ENCODE results near the gene PROM1.

DNA sequence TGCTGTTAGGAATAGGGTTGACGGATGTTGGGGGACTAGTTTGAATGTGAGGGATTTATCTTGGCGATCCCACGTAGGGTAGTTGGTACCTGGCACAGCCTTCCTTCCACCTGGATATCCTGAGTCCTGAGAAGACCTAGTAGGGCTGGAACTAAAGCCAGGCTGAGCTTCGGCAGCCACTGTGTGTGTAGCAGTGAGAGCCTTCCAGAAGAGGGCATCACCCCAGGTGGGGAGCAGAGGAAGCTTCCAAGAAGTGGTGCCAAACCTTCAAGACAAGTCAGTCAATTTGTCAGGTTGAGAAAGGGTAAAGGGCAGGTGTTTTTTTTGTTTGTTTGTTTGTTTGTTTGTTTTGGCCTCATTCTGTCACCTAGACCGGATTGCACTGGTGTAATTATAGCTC is 119.7 kb downstream of the PROM1 start:
- TF ChIP-seq NFE2L2 (IDR thresholded peaks at IDR 0.05; ENCODE audit: low read depth, low read length) (no peak), POLR2A (IDR thresholded peaks at IDR 0.05; ENCODE audit: low read depth, low read length) (no peak), SMC3 (IDR thresholded peaks at IDR 0.05; ENCODE audit: low read depth, low read length) (no peak), RFX5 (IDR thresholded peaks at IDR 0.05; ENCODE audit: low read depth, low read length) (no peak), RAD21 (IDR thresholded peaks at IDR 0.05; ENCODE audit: low read length) (no peak), MXI1 (IDR thresholded peaks at IDR 0.05; ENCODE audit: borderline replicate concordance, low read depth, low read length) (no peak), BHLHE40 (IDR thresholded peaks at IDR 0.05; ENCODE audit: low read depth, low read length) (no peak), CEBPB (IDR thresholded peaks at IDR 0.05; ENCODE audit: low read depth, low read length) (no peak), RCOR1 (IDR thresholded peaks at IDR 0.05; ENCODE audit: insufficient replicate concordance, low read length) (no peak)
- TF ChIP-seq, protein P1, sequence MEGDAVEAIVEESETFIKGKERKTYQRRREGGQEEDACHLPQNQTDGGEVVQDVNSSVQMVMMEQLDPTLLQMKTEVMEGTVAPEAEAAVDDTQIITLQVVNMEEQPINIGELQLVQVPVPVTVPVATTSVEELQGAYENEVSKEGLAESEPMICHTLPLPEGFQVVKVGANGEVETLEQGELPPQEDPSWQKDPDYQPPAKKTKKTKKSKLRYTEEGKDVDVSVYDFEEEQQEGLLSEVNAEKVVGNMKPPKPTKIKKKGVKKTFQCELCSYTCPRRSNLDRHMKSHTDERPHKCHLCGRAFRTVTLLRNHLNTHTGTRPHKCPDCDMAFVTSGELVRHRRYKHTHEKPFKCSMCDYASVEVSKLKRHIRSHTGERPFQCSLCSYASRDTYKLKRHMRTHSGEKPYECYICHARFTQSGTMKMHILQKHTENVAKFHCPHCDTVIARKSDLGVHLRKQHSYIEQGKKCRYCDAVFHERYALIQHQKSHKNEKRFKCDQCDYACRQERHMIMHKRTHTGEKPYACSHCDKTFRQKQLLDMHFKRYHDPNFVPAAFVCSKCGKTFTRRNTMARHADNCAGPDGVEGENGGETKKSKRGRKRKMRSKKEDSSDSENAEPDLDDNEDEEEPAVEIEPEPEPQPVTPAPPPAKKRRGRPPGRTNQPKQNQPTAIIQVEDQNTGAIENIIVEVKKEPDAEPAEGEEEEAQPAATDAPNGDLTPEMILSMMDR (conservative IDR thresholded peaks at IDR 0.05; ENCODE audit: low read depth, low read length): no peak
- TF ChIP-seq, protein P2, sequence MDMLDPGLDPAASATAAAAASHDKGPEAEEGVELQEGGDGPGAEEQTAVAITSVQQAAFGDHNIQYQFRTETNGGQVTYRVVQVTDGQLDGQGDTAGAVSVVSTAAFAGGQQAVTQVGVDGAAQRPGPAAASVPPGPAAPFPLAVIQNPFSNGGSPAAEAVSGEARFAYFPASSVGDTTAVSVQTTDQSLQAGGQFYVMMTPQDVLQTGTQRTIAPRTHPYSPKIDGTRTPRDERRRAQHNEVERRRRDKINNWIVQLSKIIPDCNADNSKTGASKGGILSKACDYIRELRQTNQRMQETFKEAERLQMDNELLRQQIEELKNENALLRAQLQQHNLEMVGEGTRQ (IDR thresholded peaks at IDR 0.05; ENCODE audit: low read depth, low read length): no peak
